Fibroblast of mammary gland (primary cell): Measurements from ENCODE around the gene TC2N.

ENCODE experiments used
- DNase-seq: peaks from one replicate; pipeline ENCODE4 v3.0.0-alpha.2; 2010; ENCODE audit warnings: low read depth
- H3K4me3 ChIP-seq: 2 replicates; pipeline ENCODE4 v1.5.1; 2011; ENCODE audit warnings: low read depth, mild to moderate bottlenecking, low read length, moderate library complexity; ENCODE audit not compliant: control insufficient read depth
- CTCF ChIP-seq: conservative IDR thresholded peaks from 2 replicates; pipeline ENCODE4 v1.5.1; 2011; ENCODE audit warnings: low read depth, low read length, inconsistent platforms; ENCODE audit not compliant: control insufficient read depth, insufficient read depth

TC2N gene

GRCh38 chr14:91753501-91754128 lies 113.7 kb downstream of the TC2N start:
- DNase-seq: peak; percentile 55
- H3K4me3 ChIP-seq: no peak overlapping the region
- TF ChIP-seq CTCF: no peak

GRCh38 chr14:91752961-91753360 lies 114.4 kb downstream of the TC2N start:
- TF ChIP-seq CTCF: no peak
- no peak for DNase-seq
- H3K4me3 ChIP-seq: no peak overlapping the region

- no peak for TF ChIP-seq CTCF
These were observed 115.6 kb downstream of the TC2N start for GRCh38 chr14:91751719-91752118.

GRCh38 chr14:91750634-91751198 lies 116.6 kb downstream of the TC2N start:
- no peak for DNase-seq
- no peak overlapping the region for H3K4me3 ChIP-seq
- TF ChIP-seq CTCF: no peak

More at GRCh38 chr14:91751719-91752118, 115.6 kb downstream of the TC2N start:
- H3K4me3 ChIP-seq: no peak overlapping the region
- no peak for DNase-seq

DNA sequence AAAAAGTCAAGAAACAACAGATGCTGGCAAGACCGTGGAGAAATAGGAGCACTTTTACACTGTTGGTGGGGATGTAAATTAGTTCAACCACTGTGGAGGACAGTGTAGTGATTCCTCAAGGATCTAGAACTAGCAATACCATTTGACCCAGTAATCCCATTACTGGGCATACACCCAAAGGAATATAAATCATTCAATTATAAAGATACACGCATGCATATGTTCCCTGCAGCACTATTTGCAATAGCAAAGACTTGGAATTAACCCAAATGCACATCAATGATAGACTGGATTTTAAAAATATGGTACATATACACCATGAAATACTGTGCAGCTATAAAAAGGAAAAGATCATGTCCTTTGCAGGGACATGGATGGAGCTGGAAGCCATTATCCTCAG lies 117.5 kb downstream of the TC2N start:
- no peak for TF ChIP-seq CTCF

GRCh38 chr14:91748049-91748448 lies 119.3 kb downstream of the TC2N start:
- TF ChIP-seq CTCF: no peak
- DNase-seq: no peak
- H3K4me3 ChIP-seq: no peak overlapping the region

More for the DNA sequence above, 117.5 kb downstream of the TC2N start:
- DNase-seq: peak; percentile 70
- no peak overlapping the region for H3K4me3 ChIP-seq
